OCI-LY3 (cell line): Measurements from ENCODE around the gene ZNF160.
A peak's percentile ranks its signal among the peaks of the same experiment; 100 is the strongest.

Experiments used
- H2AFZ ChIP-seq: fragments of 200-600, 300-600 bp; shearing (Covaris generic); 2 replicates; pipeline ENCODE4 v1.6.0; 2014; ENCODE audit warnings: antibody characterized with exemption, low read depth, low read length
- H3K27ac ChIP-seq: fragments of 200-600, 300-600 bp; sonication (generic); 2 replicates; pipeline ENCODE4 v1.5.1; 2014; ENCODE audit warnings: mild to moderate bottlenecking, low read length, moderate library complexity, mixed read lengths
- H3K27me3 ChIP-seq: fragments of 200-600, 300-600 bp; sonication (generic); 2 replicates; pipeline ENCODE4 v1.6.1; 2014; ENCODE audit warnings: low read depth, low read length, mixed read lengths
- H3K36me3 ChIP-seq: fragments of 200-600, 300-600 bp; sonication (generic); replicated peaks from 2 replicates; pipeline ENCODE3; 2014; ENCODE audit warnings: low read depth, low read length, mixed read lengths
- H3K4me1 ChIP-seq: fragments of 300-600, 200-600 bp; sonication (generic); 2 replicates; pipeline ENCODE4 v1.6.1; 2014; ENCODE audit warnings: low read length, mixed read lengths
- H3K4me2 ChIP-seq: fragments of 200-600, 300-600 bp; sonication (generic); 2 replicates; pipeline ENCODE4 v1.6.1; 2014; ENCODE audit warnings: low read length, mixed read lengths
- H3K4me3 ChIP-seq: fragments of 300-600, 200-600 bp; sonication (generic); 2 replicates; pipeline ENCODE4 v1.5.1; 2014; ENCODE audit warnings: antibody characterized with exemption, mild to moderate bottlenecking, low read length, moderate library complexity
- H3K79me2 ChIP-seq: fragments of 300-600, 200-600 bp; shearing (Covaris generic); 2 replicates; pipeline ENCODE4 v1.6.1; 2014; ENCODE audit warnings: mild to moderate bottlenecking, low read length, mixed read lengths
- H3K9ac ChIP-seq: fragments of 300-600, 200-600 bp; shearing (Covaris generic); 2 replicates; pipeline ENCODE4 v1.6.0; 2014; ENCODE audit warnings: mild to moderate bottlenecking, low read length, moderate library complexity
- H3K9me3 ChIP-seq: fragments of 200-600, 300-600 bp; shearing (Covaris generic); 2 replicates; pipeline ENCODE4 v1.6.1; 2014; ENCODE audit warnings: low read length, mixed read lengths; ENCODE audit not compliant: insufficient read depth
- H4K20me1 ChIP-seq: fragments of 200-600, 300-600 bp; sonication (generic); 2 replicates; pipeline ENCODE4 v1.6.1; 2016; ENCODE audit warnings: low read length, mixed read lengths; ENCODE audit not compliant: insufficient read depth
- CTCF ChIP-seq: fragments of 200-600, 300-600 bp; sonication (generic); IDR thresholded peaks from 2 replicates; pipeline ENCODE4 v1.5.1; 2014; ENCODE audit warnings: antibody characterized with exemption, low read length, low read depth
- EZH2phosphoT487 ChIP-seq: fragments of 200-600 bp; shearing (Covaris generic); IDR thresholded peaks from 2 replicates; pipeline ENCODE4 v1.6.1; 2018; ENCODE audit warnings: antibody characterized with exemption, mixed run types, low read depth

Gene ZNF160

GRCh38 chr19:53019684-53020083 is 83.5 kb downstream of the ZNF160 start:
- peaks cover 10% of the 10 kb centered on the region for H3K36me3 ChIP-seq
- no peaks in the 10 kb centered on the region for H3K9me3 ChIP-seq
- H3K79me2 ChIP-seq, result no peaks in the 10 kb centered on the region
- no peak overlapping the region for H3K4me2 ChIP-seq
- no peaks in the 10 kb centered on the region for H4K20me1 ChIP-seq
- H2AFZ ChIP-seq, result no peak overlapping the region
- no peak overlapping the region for H3K9ac ChIP-seq
- peak; percentile 99 for TF ChIP-seq CTCF
- TF ChIP-seq EZH2phosphoT487, result no peak
- H3K27ac ChIP-seq, result no peak overlapping the region
- H3K4me1 ChIP-seq, result peaks cover 9% of the 10 kb centered on the region; the same call in 1 of the 2 replicates
- no peaks in the 10 kb centered on the region for H3K27me3 ChIP-seq
- no peak overlapping the region for H3K4me3 ChIP-seq
